Measurements from ENCODE around the gene MARVELD1.
A peak's percentile ranks its signal among the peaks of the same experiment; 100 is the strongest.
"Not testable (repeated sequence)": the region's sequence is repeated elsewhere in the genome, so short reads cannot be mapped to it uniquely, and the experiment has no call there.

Gene MARVELD1

GRCh38 chr10:97676770-97677581 is 36.6 kb upstream of the MARVELD1 start:
- peak overlapping the region in 1 of 2 donors; percentile 49 for H3K27ac ChIP-seq
- H3K4me3 ChIP-seq = no peak overlapping the region
- TF ChIP-seq, protein P1, sequence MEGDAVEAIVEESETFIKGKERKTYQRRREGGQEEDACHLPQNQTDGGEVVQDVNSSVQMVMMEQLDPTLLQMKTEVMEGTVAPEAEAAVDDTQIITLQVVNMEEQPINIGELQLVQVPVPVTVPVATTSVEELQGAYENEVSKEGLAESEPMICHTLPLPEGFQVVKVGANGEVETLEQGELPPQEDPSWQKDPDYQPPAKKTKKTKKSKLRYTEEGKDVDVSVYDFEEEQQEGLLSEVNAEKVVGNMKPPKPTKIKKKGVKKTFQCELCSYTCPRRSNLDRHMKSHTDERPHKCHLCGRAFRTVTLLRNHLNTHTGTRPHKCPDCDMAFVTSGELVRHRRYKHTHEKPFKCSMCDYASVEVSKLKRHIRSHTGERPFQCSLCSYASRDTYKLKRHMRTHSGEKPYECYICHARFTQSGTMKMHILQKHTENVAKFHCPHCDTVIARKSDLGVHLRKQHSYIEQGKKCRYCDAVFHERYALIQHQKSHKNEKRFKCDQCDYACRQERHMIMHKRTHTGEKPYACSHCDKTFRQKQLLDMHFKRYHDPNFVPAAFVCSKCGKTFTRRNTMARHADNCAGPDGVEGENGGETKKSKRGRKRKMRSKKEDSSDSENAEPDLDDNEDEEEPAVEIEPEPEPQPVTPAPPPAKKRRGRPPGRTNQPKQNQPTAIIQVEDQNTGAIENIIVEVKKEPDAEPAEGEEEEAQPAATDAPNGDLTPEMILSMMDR (IDR thresholded peaks at IDR 0.05) = peak; percentile 88
- no peak for DNase-seq (ENCODE audit: low spot score)

DNA sequence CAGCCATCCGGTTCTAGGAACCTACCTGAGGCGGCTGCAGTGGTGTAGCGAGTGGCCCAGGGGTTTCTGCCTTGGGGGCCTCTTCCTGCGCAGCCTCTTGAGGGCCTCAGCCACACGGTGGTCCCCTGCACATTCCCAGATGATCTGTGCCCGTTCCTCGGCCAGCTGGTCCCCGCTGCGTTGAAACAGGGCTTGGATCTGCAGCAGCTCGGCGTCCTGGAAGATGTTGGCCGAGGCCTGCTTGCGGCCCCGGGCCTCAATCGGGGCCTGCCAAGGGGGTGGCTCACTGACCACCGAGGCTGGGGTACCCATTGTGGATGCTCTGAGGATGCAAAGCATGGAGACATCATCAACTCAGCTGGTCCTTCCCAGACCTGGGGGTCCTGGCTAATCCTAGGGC is 33.9 kb upstream of the MARVELD1 start:
- Histone ChIP-seq H3K4me3 (no peak overlapping the region), H3K27ac (no peak overlapping the region)
- DNase-seq (ENCODE audit: low spot score) = no peak
- TF ChIP-seq, protein P1 (IDR thresholded peaks at IDR 0.05) = no peak

DNA sequence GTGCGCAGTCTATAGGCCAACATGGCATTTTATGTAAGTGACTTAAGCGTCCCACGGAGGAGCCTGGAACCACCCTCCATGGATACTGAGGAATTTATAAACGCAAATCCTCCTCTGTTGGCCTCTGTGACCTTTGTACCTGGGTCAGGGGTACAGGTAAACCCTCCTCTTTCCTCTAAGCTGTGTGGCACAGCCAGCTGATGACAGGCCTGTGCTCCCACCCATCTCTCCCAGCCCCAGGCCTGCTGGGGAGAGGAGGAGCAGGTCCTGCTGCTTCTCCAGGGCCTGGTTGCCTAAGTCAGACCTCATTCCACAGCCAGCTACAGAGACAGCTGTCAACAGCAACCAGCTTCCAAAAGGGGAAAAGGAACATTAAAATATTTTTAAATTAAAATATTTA is 31.5 kb upstream of the MARVELD1 start:
- H3K27ac ChIP-seq = no peak overlapping the region
- TF ChIP-seq, protein P1 (IDR thresholded peaks at IDR 0.05) = no peak
- DNase-seq (ENCODE audit: low spot score) = no peak
- H3K4me3 ChIP-seq = no peak overlapping the region

GRCh38 chr10:97683556-97684367 is 29.8 kb upstream of the MARVELD1 start:
- TF ChIP-seq, protein P1 (IDR thresholded peaks at IDR 0.05) = no peak
- peak overlapping the region; percentile 93 to 97 for H3K27ac ChIP-seq
- H3K4me3 ChIP-seq = peak overlapping the region; percentile 88
- DNase-seq (ENCODE audit: low spot score) = no peak

DNA sequence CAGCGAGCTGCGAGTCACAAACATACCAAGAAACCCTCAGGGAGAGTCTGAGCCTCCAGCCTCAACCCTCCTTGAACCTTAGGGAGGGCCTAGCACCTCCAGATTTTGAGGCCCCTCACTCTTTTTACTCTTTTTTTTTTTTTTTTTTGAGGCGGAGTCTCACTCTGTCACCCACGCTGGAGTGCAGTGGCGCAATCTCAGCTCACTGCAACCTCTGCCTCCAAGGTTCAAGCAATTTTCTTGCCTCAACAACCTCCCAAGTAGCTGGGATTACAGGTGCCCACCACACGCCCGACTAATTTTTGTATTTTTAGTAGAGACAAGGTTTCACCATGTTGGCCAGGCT is 29.2 kb upstream of the MARVELD1 start:
- H3K27ac ChIP-seq = peak overlapping the region; percentile 93 to 97
- peak overlapping the region; percentile 88 for H3K4me3 ChIP-seq
- DNase-seq (ENCODE audit: low spot score) = not testable (repeated sequence)

DNA sequence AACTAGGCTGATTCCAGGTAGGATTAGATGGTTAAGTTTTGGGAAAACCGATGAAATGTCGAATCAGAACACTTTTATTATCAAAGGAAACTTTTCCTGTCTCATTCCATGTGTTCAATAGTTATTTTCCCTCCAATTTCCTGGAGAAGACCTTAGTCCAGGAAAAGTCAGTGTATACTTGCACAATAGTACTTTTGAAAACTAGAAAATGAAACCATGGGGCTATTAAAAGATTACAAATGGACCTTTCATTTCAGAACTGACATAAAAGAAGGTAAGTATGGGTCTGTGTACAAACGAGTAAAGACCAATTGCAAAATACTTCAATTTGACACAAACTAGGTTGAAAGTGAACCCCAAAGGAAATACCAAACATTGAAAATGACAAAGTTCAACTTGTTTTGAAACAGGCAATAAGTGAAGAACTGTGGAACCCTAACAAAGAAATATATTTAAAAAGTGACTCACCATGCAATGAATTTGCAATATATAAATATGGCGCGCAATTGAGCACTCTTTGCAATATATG is 28.6 kb upstream of the MARVELD1 start:
- Histone ChIP-seq H3K4me3 (peak overlapping the region; percentile 88), H3K27ac (peak overlapping the region; percentile 93 to 97)
- no peak for DNase-seq (ENCODE audit: low spot score)
- TF ChIP-seq, protein P1 (IDR thresholded peaks at IDR 0.05) = no peak

DNA sequence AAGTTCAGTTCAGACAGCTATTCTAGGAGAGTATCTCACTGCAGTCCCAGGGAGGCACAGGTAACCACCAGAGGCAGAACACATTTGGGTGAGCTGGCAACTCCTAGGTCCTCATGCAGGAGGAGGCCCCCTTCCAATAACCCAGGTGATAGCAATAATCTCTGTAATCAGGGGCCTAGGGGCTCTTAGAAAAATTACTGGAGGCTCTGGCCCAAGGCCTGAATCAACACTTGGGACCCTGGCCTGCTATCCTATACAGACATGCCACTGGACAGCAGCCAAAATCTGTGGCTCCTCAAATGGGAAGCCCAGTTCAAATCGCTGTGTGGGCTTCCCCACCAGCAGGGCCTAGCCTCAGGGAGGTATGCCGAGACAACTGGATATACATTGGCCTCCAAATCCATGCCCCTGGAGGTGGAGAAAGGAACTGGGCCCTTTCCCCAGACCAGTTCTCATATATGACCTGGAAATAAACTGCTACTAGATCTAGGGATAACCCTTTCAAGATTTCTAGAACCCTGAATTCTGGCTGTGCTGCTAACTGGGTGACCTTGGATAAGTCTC is 28.1 kb upstream of the MARVELD1 start:
- no peak for DNase-seq (ENCODE audit: low spot score)

More for the DNA sequence above, 28.1 kb upstream of the MARVELD1 start:
- TF ChIP-seq, protein P1 (IDR thresholded peaks at IDR 0.05) = peak; percentile 15
- Histone ChIP-seq H3K27ac (peak overlapping the region; percentile 93 to 97), H3K4me3 (peak overlapping the region; percentile 88)

All from coronary artery (tissue), 2 donors.